IMR-90 (cell line): ENCODE data around the gene BAIAP2L1. TPM values are rescaled to one million over a fixed set of nuclear protein-coding genes. Genes with fewer than 3 reads are reported as not detected.

Source experiments
- ATAC-seq: fragments of 200-7000 bp; cut with Tn5 transposase; 2 replicates; pipeline ENCODE4 v1.9.1; 2020; ENCODE audit warnings: low read depth, mild to moderate bottlenecking, moderate library complexity
- BruUV-seq: library from RNA; stranded (reverse); fragments of 400-500 nt; replicated peaks from 2 replicates; lab custom pipeline; 2021; lab: Mats Ljungman, UMichigan
- CTCF ChIA-PET: fragments of 300-600 bp; formaldehyde crosslinking; extraction: SDS; loops from one replicate; lab custom pipeline; 2021; ENCODE audit warnings: antibody characterized with exemption; lab: Yijun Ruan, JAX
- POLR2A ChIA-PET: fragments of 300-600 bp; sonication (Branson Sonifier 250); formaldehyde crosslinking; loops from one replicate; lab custom pipeline; 2022; ENCODE audit warnings: antibody characterized with exemption; ENCODE audit not compliant: unreplicated experiment; lab: Charles Lee
- DNase-seq: peaks from one replicate; pipeline ENCODE4 v3.0.0; 2013
- H2AFZ ChIP-seq: replicated peaks from 2 replicates; pipeline ENCODE3; 2013; ENCODE audit warnings: low read length, mild to moderate bottlenecking; ENCODE audit not compliant: poor library complexity
- H2AK5ac ChIP-seq: 2 replicates; pipeline ENCODE4 v1.6.1; 2013; ENCODE audit warnings: low read depth, low read length, inconsistent platforms
- H2AK9ac ChIP-seq: replicated peaks from 2 replicates; pipeline ENCODE3; 2013; ENCODE audit warnings: mild to moderate bottlenecking, low read depth, low read length, moderate library complexity; ENCODE audit not compliant: poor library complexity
- H2BK120ac ChIP-seq: 2 replicates; pipeline ENCODE4 v1.6.1; 2013; ENCODE audit warnings: low read depth, low read length, inconsistent platforms
- H2BK15ac ChIP-seq: 3 replicates; pipeline ENCODE4 v1.6.1; 2013; ENCODE audit warnings: low read depth, low read length, inconsistent platforms
- H2BK20ac ChIP-seq: 2 replicates; pipeline ENCODE4 v1.6.1; 2013; ENCODE audit warnings: low read depth, mild to moderate bottlenecking, inconsistent platforms, low read length, moderate library complexity
- H2BK5ac ChIP-seq: 2 replicates; pipeline ENCODE4 v1.6.1; 2013; ENCODE audit warnings: mild to moderate bottlenecking, low read depth, low read length, inconsistent platforms; ENCODE audit not compliant: poor library complexity, severe bottlenecking
- H3K14ac ChIP-seq: replicated peaks from 2 replicates; pipeline ENCODE4 v1.6.1; 2013; ENCODE audit warnings: low read depth, low read length, inconsistent platforms
- H3K18ac ChIP-seq: 2 replicates; pipeline ENCODE4 v1.6.1; 2013; ENCODE audit warnings: low read depth, low read length, control low read depth
- H3K23ac ChIP-seq: 2 replicates; pipeline ENCODE4 v1.6.1; 2013; ENCODE audit warnings: low read depth, low read length, inconsistent platforms
- H3K27ac ChIP-seq: 2 replicates; pipeline ENCODE4 v1.5.1; 2013; ENCODE audit warnings: mild to moderate bottlenecking, control low read depth, low read length; ENCODE audit not compliant: insufficient read depth
- H3K27me3 ChIP-seq: 2 replicates; pipeline ENCODE4 v1.6.1; 2013; ENCODE audit warnings: low read length; ENCODE audit not compliant: control insufficient read depth, insufficient read depth
- H3K36me3 ChIP-seq: 2 replicates; pipeline ENCODE4 v1.6.1; 2013; ENCODE audit warnings: low read length, mixed read lengths; ENCODE audit not compliant: control insufficient read depth, insufficient read depth
- H3K4ac ChIP-seq: 2 replicates; pipeline ENCODE4 v1.6.1; 2013; ENCODE audit warnings: low read depth, low read length, inconsistent platforms
- H3K4me1 ChIP-seq: 2 replicates; pipeline ENCODE4 v1.6.1; 2013; ENCODE audit warnings: low read length, mixed read lengths; ENCODE audit not compliant: control insufficient read depth, insufficient read depth
- H3K4me2 ChIP-seq: 2 replicates; pipeline ENCODE4 v1.6.1; 2013; ENCODE audit warnings: low read depth, mild to moderate bottlenecking, control low read depth, low read length, moderate library complexity
- H3K4me3 ChIP-seq: 2 replicates; pipeline ENCODE4 v1.5.1; 2013; ENCODE audit warnings: low read depth, mild to moderate bottlenecking, control low read depth, low read length, moderate library complexity; ENCODE audit not compliant: insufficient read depth
- H3K56ac ChIP-seq: 2 replicates; pipeline ENCODE4 v1.6.1; 2013; ENCODE audit warnings: low read length, inconsistent platforms; ENCODE audit not compliant: insufficient read depth; ENCODE audit errors: extremely low read depth
- H3K79me1 ChIP-seq, 2 experiments: 2 replicates each; pipeline ENCODE4 v1.6.1; 2013; ENCODE audit warnings: low read length in 2 of 2, inconsistent platforms in 1 of 2, low read depth in 1 of 2
- H3K9ac ChIP-seq: 2 replicates; pipeline ENCODE4 v1.6.1; 2013; ENCODE audit warnings: low read depth, low read length, control low read depth
- H3K9me1 ChIP-seq: 2 replicates; pipeline ENCODE4 v1.6.1; 2013; ENCODE audit warnings: low read length, inconsistent platforms; ENCODE audit not compliant: insufficient read depth
- H3K9me3 ChIP-seq: 2 replicates; pipeline ENCODE4 v1.6.1; 2013; ENCODE audit warnings: low read length; ENCODE audit not compliant: control insufficient read depth, insufficient read depth
- H4K20me1 ChIP-seq: 2 replicates; pipeline ENCODE4 v1.6.1; 2013; ENCODE audit warnings: low read length, inconsistent platforms; ENCODE audit not compliant: insufficient read depth
- H4K5ac ChIP-seq: 2 replicates; pipeline ENCODE4 v1.6.1; 2013; ENCODE audit warnings: mild to moderate bottlenecking, low read depth, low read length, control low read depth
- H4K8ac ChIP-seq, 2 experiments: 2 replicates each; pipeline ENCODE4 v1.6.1; 2013; ENCODE audit warnings: low read depth in 2 of 2, low read length in 2 of 2, control low read depth in 1 of 2, inconsistent platforms in 1 of 2
- H4K91ac ChIP-seq: 2 replicates; pipeline ENCODE4 v1.6.1; 2013; ENCODE audit warnings: low read depth, low read length, inconsistent platforms; ENCODE audit not compliant: insufficient read depth
- CEBPB ChIP-seq: IDR thresholded peaks from 2 replicates; pipeline ENCODE4 v1.6.1; 2012; ENCODE audit warnings: low read depth, low read length, improper control_type of control experiment
- MAZ ChIP-seq: IDR thresholded peaks from 2 replicates; pipeline ENCODE4 v1.6.1; 2012; ENCODE audit warnings: low read depth, mild to moderate bottlenecking, low read length, improper control_type of control experiment, moderate library complexity, borderline replicate concordance
- MXI1 ChIP-seq: IDR thresholded peaks from 2 replicates; pipeline ENCODE4 v1.6.1; 2012; ENCODE audit warnings: low read depth, mild to moderate bottlenecking, low read length, moderate library complexity, borderline replicate concordance
- POLR2A ChIP-seq: IDR thresholded peaks from 2 replicates; pipeline ENCODE4 v1.6.1; 2012; ENCODE audit warnings: mild to moderate bottlenecking, low read depth, low read length
- RAD21 ChIP-seq: IDR thresholded peaks from 2 replicates; pipeline ENCODE4 v1.6.1; 2012; ENCODE audit warnings: low read length, improper control_type of control experiment
- SMC3 ChIP-seq: fragments of 150-350 bp; IDR thresholded peaks from 2 replicates; pipeline ENCODE4 v1.6.1; 2016; ENCODE audit warnings: low read depth, mild to moderate bottlenecking, antibody characterized with exemption, low read length, moderate library complexity
- WGBS, 2 experiments: methylation state at CpG; one replicate each; pipeline versions ENCODE4 v1.1.5 to v1.1.7; 2013; ENCODE audit warnings: missing lambda C conversion rate in 2 of 2; ENCODE audit not compliant: insufficient read length in 1 of 2; ENCODE audit errors: extremely low coverage in 2 of 2; 5-methylcytosine and 5-hydroxymethylcytosine counted together
- dilution Hi-C: fragments of 300-500 bp; cut with HindIII; formaldehyde crosslinking; loops from one replicate; pipeline ENCODE4 v1.14.3; 2018; ENCODE audit warnings: low sequenced_read_pairs; ENCODE audit not compliant: unreplicated experiment
- in situ Hi-C: fragments of 300-500 bp; cut with MboI; formaldehyde crosslinking; loops from 3 replicates; pipeline ENCODE4 v1.14.3; 2019; ENCODE audit warnings: low sequenced_read_pairs, inconsistent platforms, mixed read lengths
- intact Hi-C: fragments of 100-400 bp; cut with micrococcal nuclease; formaldehyde crosslinking; loops from 2 replicates; pipeline ENCODE4 v1.10.0; 2022
- polyA plus RNA-seq, 3 experiments: library from polyadenylated mRNA; depleted of rRNA; stranded (reverse); fragments of >200 nt; gene quantifications; 2 replicates each; pipeline ENCODE4 v1.2.3, GENCODE V29; 2012; ENCODE audit warnings: low replicate concordance in 1 of 3
- total RNA-seq: library from RNA; depleted of rRNA; stranded (reverse); fragments of >200 nt; gene quantifications from 2 replicates; pipeline ENCODE4 v1.2.3, GENCODE V29; 2012
- TF ChIP-seq, protein P1 (sequence below): conservative IDR thresholded peaks from 2 replicates; pipeline ENCODE4 v1.5.1; 2012; ENCODE audit warnings: mild to moderate bottlenecking, low read depth, low read length, improper control_type of control experiment
- TF ChIP-seq, protein P2 (sequence below): fragments of 150-350 bp; IDR thresholded peaks from 2 replicates; pipeline ENCODE4 v1.6.1; 2017; ENCODE audit warnings: mild to moderate bottlenecking, antibody characterized with exemption, low read length, low read depth

BAIAP2L1 gene
- total and polyA plus RNA-seq, 2 of the 4 experiments (the other 2 are of a cell fraction), result 2.2 to 6.0 TPM

DNA sequence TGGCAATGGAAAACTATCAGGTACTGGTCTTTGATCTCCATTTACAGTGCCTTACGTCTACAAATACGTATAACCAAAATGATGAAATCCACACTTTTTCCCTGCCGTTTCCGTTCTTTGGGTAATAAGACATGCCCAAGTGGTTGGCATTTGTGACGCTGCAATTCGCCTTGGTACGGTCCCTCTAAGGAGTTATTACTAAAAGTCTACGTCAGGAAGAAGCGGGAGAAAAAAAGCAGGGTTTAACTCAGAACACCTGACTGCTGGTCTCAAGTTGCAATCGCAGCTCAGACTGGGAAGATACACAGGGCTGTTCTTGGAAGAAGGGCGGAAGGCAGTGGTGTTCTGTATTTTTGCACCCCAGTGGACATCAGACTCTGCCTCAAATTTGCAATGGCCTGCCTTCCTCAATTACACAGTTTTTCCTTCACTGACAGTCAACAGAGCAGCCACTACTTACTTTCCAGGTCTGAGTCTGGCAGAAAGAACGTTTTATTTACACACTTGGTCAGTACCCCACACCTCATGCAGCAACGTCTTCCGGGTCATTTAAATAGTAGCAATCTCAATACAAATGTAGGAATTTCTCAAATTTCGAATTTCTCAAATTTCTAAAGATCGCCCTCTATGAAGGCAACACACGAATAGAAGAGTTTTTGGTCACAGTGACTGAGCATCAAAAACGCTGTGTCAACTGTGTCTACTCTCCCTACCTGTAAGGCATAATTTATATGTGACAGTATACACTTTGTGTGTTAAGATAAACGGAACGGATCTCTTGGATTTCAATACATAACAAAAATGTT, 2.1 kb downstream of the BAIAP2L1 start:
- peak overlapping the region; percentile 82 for H2BK5ac ChIP-seq
- dilution Hi-C loops (no loop called here), intact Hi-C loops (loop anchor here (1.0 to 5.0 kb wide), 2 partner anchors 86 to 104 kb away; no protein-coding TSS in a partner anchor), in situ Hi-C loops (no loop called here)
- H3K4me1 ChIP-seq, result peaks cover 9% of the 10 kb centered on the region
- ATAC-seq (no peak), DNase-seq (no peak)
- H3K27ac ChIP-seq, result no peak overlapping the region
- ChIA-PET CTCF (interaction anchor here (0.6 kb wide), 2 partner anchors 146 to 156 kb away, joined by 7 to 9 read pairs; no protein-coding TSS in a partner anchor), POLR2A (interaction anchor here (0.6 kb wide), 1 partner anchor 42 kb away, joined by 6 read pairs; no protein-coding TSS in a partner anchor)
- H3K9me1 ChIP-seq, result no peaks in the 10 kb centered on the region; the same call in 1 of the 2 replicates
- peak overlapping the region; percentile 45; the same call in 1 of the 2 replicates for H4K5ac ChIP-seq
- H3K4me2 ChIP-seq, result peak overlapping the region; percentile 98
- peak overlapping the region; percentile 46; the same call in 1 of the 2 replicates for H4K91ac ChIP-seq
- H3K23ac ChIP-seq, result peak overlapping the region; percentile 79; the same call in 1 of the 2 replicates
- peak overlapping the region; percentile 85 for H2BK120ac ChIP-seq
- peaks cover 6 to 32% of the 10 kb centered on the region in 2 experiments; a peak in 2 of 4 replicates for H3K79me1 ChIP-seq
- H3K4me3 ChIP-seq, result peak overlapping the region; percentile 95; the same call in 1 of the 2 replicates
- no peaks in the 10 kb centered on the region for H3K27me3 ChIP-seq
- WGBS, 2 experiments, result 88% methylated on average over 2 of the region's 20 CpGs; no CpG with 5 or more reads in 1 of the 2 experiments
- peak overlapping the region; percentile 80; the same call in 1 of the 3 replicates for H2BK15ac ChIP-seq
- peak overlapping the region; percentile 38; the same call in 1 of the 2 replicates for H3K18ac ChIP-seq
- no peaks in the 10 kb centered on the region for H3K9me3 ChIP-seq
- H2AFZ ChIP-seq, result peak overlapping the region; percentile 5
- peak overlapping the region; percentile 3 for H2AK9ac ChIP-seq
- BruUV-seq, result no TSS peak
- H3K4ac ChIP-seq, result peak overlapping the region; percentile 56; the same call in 1 of the 2 replicates
- H3K56ac ChIP-seq, result no peak overlapping the region
- peak overlapping the region; percentile 68; the same call in 1 of the 2 replicates for H2AK5ac ChIP-seq
- H3K36me3 ChIP-seq, result no peaks in the 10 kb centered on the region
- peak overlapping the region; percentile 81 for H3K14ac ChIP-seq
- no peaks in the 10 kb centered on the region for H4K20me1 ChIP-seq
- peak overlapping the region in 1 of 2 experiments; percentile 74; a peak in 2 of 4 replicates for H4K8ac ChIP-seq
- no peak overlapping the region; the same call in 1 of the 2 replicates for H3K9ac ChIP-seq
- peak overlapping the region; percentile 79; the same call in 1 of the 2 replicates for H2BK20ac ChIP-seq
- TF ChIP-seq MXI1 (no peak), RAD21 (no peak), SMC3 (no peak), MAZ (no peak), CEBPB (no peak), POLR2A (no peak)
- TF ChIP-seq, protein P1, sequence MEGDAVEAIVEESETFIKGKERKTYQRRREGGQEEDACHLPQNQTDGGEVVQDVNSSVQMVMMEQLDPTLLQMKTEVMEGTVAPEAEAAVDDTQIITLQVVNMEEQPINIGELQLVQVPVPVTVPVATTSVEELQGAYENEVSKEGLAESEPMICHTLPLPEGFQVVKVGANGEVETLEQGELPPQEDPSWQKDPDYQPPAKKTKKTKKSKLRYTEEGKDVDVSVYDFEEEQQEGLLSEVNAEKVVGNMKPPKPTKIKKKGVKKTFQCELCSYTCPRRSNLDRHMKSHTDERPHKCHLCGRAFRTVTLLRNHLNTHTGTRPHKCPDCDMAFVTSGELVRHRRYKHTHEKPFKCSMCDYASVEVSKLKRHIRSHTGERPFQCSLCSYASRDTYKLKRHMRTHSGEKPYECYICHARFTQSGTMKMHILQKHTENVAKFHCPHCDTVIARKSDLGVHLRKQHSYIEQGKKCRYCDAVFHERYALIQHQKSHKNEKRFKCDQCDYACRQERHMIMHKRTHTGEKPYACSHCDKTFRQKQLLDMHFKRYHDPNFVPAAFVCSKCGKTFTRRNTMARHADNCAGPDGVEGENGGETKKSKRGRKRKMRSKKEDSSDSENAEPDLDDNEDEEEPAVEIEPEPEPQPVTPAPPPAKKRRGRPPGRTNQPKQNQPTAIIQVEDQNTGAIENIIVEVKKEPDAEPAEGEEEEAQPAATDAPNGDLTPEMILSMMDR, result no peak
- TF ChIP-seq, protein P2, sequence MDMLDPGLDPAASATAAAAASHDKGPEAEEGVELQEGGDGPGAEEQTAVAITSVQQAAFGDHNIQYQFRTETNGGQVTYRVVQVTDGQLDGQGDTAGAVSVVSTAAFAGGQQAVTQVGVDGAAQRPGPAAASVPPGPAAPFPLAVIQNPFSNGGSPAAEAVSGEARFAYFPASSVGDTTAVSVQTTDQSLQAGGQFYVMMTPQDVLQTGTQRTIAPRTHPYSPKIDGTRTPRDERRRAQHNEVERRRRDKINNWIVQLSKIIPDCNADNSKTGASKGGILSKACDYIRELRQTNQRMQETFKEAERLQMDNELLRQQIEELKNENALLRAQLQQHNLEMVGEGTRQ, result no peak
